ENCODE data around the gene FAM149A.

The FAM149A gene

DNA sequence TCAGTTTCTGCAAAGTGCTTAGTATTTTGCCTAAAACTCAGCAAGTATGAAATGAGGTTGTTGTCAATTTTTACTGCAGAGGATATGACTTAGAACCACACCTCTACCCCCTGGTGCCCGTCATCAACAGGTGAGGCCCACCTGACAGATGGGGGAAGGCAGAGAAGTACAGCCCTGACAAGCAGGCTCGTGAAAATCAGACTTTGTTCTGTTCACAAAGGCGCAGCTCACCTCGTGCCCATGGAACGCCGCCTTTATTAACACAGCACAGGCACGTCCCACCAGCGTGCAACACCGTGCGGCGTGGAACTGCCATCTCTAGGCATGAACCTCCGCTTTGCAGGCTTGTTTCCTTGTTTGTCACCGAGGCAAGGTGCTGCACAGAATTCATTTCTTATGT, 100.2 kb downstream of the FAM149A start:
- DNase-seq: no peak

DNA sequence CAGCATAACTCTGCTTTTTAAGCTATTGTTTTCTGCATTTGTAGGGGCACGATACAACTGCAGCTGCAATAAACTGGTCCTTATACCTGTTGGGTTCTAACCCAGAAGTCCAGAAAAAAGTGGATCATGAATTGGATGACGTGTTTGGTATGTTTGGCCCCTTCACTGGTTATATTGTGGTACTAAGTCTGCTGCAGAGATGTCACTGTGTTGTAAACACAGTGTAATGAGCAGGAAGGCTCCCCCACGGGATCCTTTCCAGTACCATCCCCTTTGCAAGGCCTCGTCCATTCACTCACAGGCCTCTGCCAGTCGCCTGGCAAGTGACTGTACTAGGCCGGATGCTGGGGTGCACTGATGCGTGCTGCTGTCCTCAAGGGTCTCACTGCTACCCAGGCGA, 100.7 kb downstream of the FAM149A start:
- no peak for DNase-seq

DNA sequence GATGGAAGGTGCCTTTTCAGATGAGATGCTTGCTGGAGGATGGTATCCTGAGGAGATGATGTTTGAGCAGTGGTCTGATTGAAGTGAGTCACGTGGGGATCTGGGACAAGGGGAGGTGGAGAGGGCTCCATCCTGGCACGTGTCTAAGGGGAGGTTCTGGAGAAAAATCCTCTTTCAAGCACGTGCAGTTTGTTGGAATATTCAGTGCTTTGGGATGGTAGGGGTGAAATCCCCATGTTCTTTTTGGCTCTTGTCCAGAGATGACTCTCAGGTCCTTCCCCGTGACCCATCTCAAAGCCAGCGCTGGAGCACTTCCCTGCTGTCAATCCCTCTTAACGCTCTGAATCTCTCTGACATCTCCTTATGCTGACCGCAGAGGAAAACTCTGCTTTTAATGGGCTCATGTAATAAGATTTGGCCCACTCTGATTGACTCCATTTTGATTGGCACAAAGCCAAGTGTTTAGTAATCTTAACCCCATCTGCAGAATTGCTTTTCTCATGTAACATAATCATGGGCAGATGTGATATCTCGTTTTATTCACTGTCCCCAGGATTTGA, 112.0 kb downstream of the FAM149A start:
- DNase-seq: no peak

DNA sequence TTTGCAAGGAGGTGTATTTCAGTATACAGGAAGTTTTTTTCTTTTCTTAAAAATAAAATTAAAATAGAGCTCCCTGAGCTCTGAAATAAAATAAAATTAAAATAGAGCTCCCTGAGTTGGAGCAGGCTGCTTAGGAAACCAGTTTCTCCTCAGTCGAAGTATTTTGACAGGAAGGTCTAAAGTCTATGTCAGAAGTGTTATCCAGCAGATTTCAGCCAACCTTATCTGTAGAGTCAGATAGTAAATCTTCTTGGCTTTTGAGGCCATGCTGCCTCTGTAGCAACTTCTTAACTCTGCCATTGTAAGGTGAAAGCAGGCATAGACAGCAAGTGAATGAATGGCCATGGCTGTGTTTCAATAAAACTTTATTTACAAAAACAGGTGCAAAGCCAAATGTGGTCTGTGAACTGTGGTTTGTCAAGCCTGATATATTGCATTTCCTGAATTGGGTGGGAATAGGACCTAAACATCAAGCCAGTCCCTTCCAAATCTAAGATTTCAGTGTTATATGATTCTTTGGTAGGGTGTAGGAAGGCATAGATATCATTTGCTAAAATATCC, 113.3 kb downstream of the FAM149A start:
- no peak for DNase-seq

DNA sequence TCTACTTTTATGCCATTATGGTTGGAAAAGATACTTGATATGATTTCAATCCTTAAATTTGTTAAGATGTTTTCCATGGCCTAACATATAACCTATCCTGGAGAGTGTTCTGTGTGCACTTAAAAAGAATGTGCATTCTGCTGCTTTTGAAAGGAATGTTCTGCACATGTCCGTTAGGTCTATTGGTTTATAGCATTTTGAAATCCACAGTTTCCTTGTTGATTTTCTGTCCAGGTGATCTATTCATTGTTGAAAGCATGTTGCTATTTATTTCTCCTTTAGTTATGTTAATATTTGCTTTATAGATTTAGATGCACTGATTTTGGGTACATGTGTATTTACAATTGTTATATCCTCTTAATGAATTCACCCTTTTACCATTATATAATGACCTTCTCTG, 117.1 kb downstream of the FAM149A start:
- no peak for DNase-seq

All from DMS 273 treated with DMSO at 0.1 percent for 48 hours (cell line).